A673 (cell line): ENCODE results near the gene ITGB3. TPM values are rescaled to one million over a fixed set of nuclear protein-coding genes. Genes with fewer than 3 reads are reported as not detected.

Experiments used
- BruUV-seq: library from RNA; stranded (reverse); fragments of 400-500 nt; replicated peaks from 2 replicates; lab custom pipeline; 2021; lab: Mats Ljungman, UMichigan
- CTCF ChIA-PET: fragments of 300-600 bp; sonication (Branson Sonifier 250); formaldehyde crosslinking; loops from one replicate; lab custom pipeline; 2022; ENCODE audit warnings: antibody characterized with exemption; lab: Charles Lee
- POLR2A ChIA-PET: fragments of 300-600 bp; sonication (Branson Sonifier 250); formaldehyde crosslinking; loops from one replicate; lab custom pipeline; 2022; ENCODE audit warnings: antibody characterized with exemption; ENCODE audit not compliant: low non-redundant PET; lab: Charles Lee
- DNase-seq: peaks from one replicate; pipeline ENCODE4 v3.0.0-alpha.2; 2015; ENCODE audit warnings: low spot score
- H3K27ac ChIP-seq: fragments of 200-600 bp; sonication (generic); 2 replicates; pipeline ENCODE4 v1.5.1; 2016; ENCODE audit warnings: mixed run types, low read depth, mild to moderate bottlenecking, mixed read lengths, antibody characterized with exemption, low read length; ENCODE audit not compliant: poor library complexity, severe bottlenecking
- H3K27me3 ChIP-seq: fragments of 200-600 bp; sonication (generic); replicated peaks from 2 replicates; pipeline ENCODE4 v1.6.1; 2017; ENCODE audit warnings: mixed run types, low read depth, mild to moderate bottlenecking, mixed read lengths, antibody characterized with exemption, low read length; ENCODE audit not compliant: insufficient read depth, poor library complexity
- H3K36me3 ChIP-seq: fragments of 200-600 bp; sonication (generic); 2 replicates; pipeline ENCODE4 v1.6.1; 2016; ENCODE audit warnings: mixed run types, mild to moderate bottlenecking, mixed read lengths, antibody characterized with exemption, low read length; ENCODE audit not compliant: insufficient read depth, poor library complexity, severe bottlenecking
- H3K4me1 ChIP-seq: fragments of 200-600 bp; sonication (generic); 2 replicates; pipeline ENCODE4 v1.6.1; 2017; ENCODE audit warnings: mixed run types, mild to moderate bottlenecking, mixed read lengths, antibody characterized with exemption, low read length; ENCODE audit not compliant: insufficient read depth, poor library complexity, severe bottlenecking
- H3K4me3 ChIP-seq: fragments of 200-600 bp; sonication (generic); 2 replicates; pipeline ENCODE4 v1.5.1; 2016; ENCODE audit warnings: low read depth, mixed run types, mild to moderate bottlenecking, mixed read lengths, low read length; ENCODE audit not compliant: poor library complexity, severe bottlenecking
- H3K9me3 ChIP-seq: fragments of 200-600 bp; sonication (generic); 2 replicates; pipeline ENCODE4 v1.6.1; 2016; ENCODE audit warnings: mixed run types, low read depth, mild to moderate bottlenecking, mixed read lengths, antibody characterized with exemption, low read length; ENCODE audit not compliant: poor library complexity, severe bottlenecking
- CTCF ChIP-seq: fragments of 300-800, 200-600 bp; sonication (generic); conservative IDR thresholded peaks from 2 replicates; pipeline ENCODE4 v1.5.1; 2017; ENCODE audit warnings: low read depth, mild to moderate bottlenecking, antibody characterized with exemption, low read length, moderate library complexity, mixed read lengths
- EZH2 ChIP-seq: fragments of 200-600 bp; sonication (generic); IDR thresholded peaks from 2 replicates; pipeline ENCODE4 v1.6.1; 2017; ENCODE audit warnings: borderline replicate concordance, low read depth, mild to moderate bottlenecking, mixed read lengths, antibody characterized with exemption, low read length; ENCODE audit not compliant: poor library complexity, severe bottlenecking
- intact Hi-C: fragments of 100-400 bp; cut with micrococcal nuclease; formaldehyde crosslinking; loops from one replicate; pipeline ENCODE4 v1.10.0; 2022; ENCODE audit not compliant: unreplicated experiment
- total RNA-seq: library from RNA; stranded (reverse); gene quantifications from 2 replicates; pipeline ENCODE4 v1.2.3, GENCODE V29; 2021

The ITGB3 gene
- total RNA-seq, 1 experiment from 2014 or later, result not detected

- Histone ChIP-seq H3K4me3 (no peak overlapping the region), H3K27ac (no peak overlapping the region), H3K36me3 (no peaks in the 10 kb centered on the region), H3K9me3 (no peaks in the 10 kb centered on the region), H3K27me3 (no peaks in the 10 kb centered on the region), H3K4me1 (no peaks in the 10 kb centered on the region)
- no TSS peak for BruUV-seq
- no peak for DNase-seq
- intact Hi-C loops, result no loop called here
- ChIA-PET CTCF (no interaction called here), POLR2A (no interaction called here)
- TF ChIP-seq CTCF (no peak), EZH2 (no peak)
Observed at GRCh38 chr17:47205419-47205963, 48.1 kb upstream of the ITGB3 start.

GRCh38 chr17:47207143-47208067 lies 46.2 kb upstream of the ITGB3 start:
- no peaks in the 10 kb centered on the region for H3K36me3 ChIP-seq
- intact Hi-C loops, result no loop called here
- DNase-seq, result no peak
- no peaks in the 10 kb centered on the region for H3K27me3 ChIP-seq
- TF ChIP-seq CTCF (no peak), EZH2 (no peak)
- no peak overlapping the region for H3K4me3 ChIP-seq
- no peak overlapping the region for H3K27ac ChIP-seq
- CTCF ChIA-PET, result no interaction called here
- POLR2A ChIA-PET, result interaction anchor here (0.6 kb wide), 1 partner anchor 67 kb away, joined by 3 read pairs; no protein-coding TSS in a partner anchor
- no peaks in the 10 kb centered on the region for H3K9me3 ChIP-seq
- no peaks in the 10 kb centered on the region for H3K4me1 ChIP-seq
- no TSS peak for BruUV-seq

- no peak for TF ChIP-seq EZH2
- TF ChIP-seq CTCF, result no peak
- no peaks in the 10 kb centered on the region for H3K9me3 ChIP-seq
- H3K36me3 ChIP-seq, result no peaks in the 10 kb centered on the region
- H3K27me3 ChIP-seq, result no peaks in the 10 kb centered on the region
- no peak within 1 kb of the TSS for H3K27ac ChIP-seq
- intact Hi-C loops, result no loop called here
- ChIA-PET POLR2A (no interaction called here), CTCF (no interaction called here)
- no peaks in the 10 kb centered on the region for H3K4me1 ChIP-seq
- no TSS peak for BruUV-seq
- H3K4me3 ChIP-seq, result no peak within 1 kb of the TSS
- DNase-seq, result no peak
Observed at GRCh38 chr17:47208744-47209488, 44.7 kb upstream of the ITGB3 start, which contains the start of gene MYL4. Gene MYL4 (plus strand): TSS chr17:47209348. CDS start chr17:47209423, 75 bp downstream.
